Osteoblast (primary cell): ENCODE measurements around the gene GLI3. TPM values are rescaled to one million over a fixed set of nuclear protein-coding genes. Genes with fewer than 3 reads are reported as not detected.

Experiments used
- DNase-seq: peaks from one replicate; pipeline ENCODE4 v3.0.0; 2011; ENCODE audit warnings: low spot score, mixed read lengths; ENCODE audit not compliant: insufficient read length; ENCODE audit errors: missing footprints
- H2AFZ ChIP-seq: 2 replicates; pipeline ENCODE4 v1.6.0; 2011; ENCODE audit warnings: mild to moderate bottlenecking, low read length
- H3K27ac ChIP-seq: 2 replicates; pipeline ENCODE4 v1.5.1; 2011; ENCODE audit warnings: mild to moderate bottlenecking, low read depth, low read length, moderate library complexity
- H3K27me3 ChIP-seq: 2 replicates; pipeline ENCODE4 v1.6.0; 2012; ENCODE audit warnings: mild to moderate bottlenecking, control low read depth, inconsistent platforms, low read length, moderate library complexity; ENCODE audit not compliant: insufficient read depth
- H3K36me3 ChIP-seq: 2 replicates; pipeline ENCODE4 v1.5.1; 2011; ENCODE audit warnings: mild to moderate bottlenecking, low read length, control low read depth, moderate library complexity; ENCODE audit not compliant: insufficient read depth
- H3K4me1 ChIP-seq: 2 replicates; pipeline ENCODE4 v1.5.1; 2011; ENCODE audit warnings: mild to moderate bottlenecking, low read length, control low read depth, moderate library complexity; ENCODE audit not compliant: insufficient read depth
- H3K4me2 ChIP-seq: 2 replicates; pipeline ENCODE4 v1.6.0; 2011; ENCODE audit warnings: mild to moderate bottlenecking, low read length; ENCODE audit not compliant: insufficient read depth
- H3K4me3 ChIP-seq: fragments of 200-600 bp; sonication (generic); 3 replicates; pipeline ENCODE4 v1.5.1; 2012; ENCODE audit warnings: mild to moderate bottlenecking, low read length, inconsistent platforms; ENCODE audit not compliant: insufficient read depth
- H3K79me2 ChIP-seq: 2 replicates; pipeline ENCODE4 v1.6.0; 2012; ENCODE audit warnings: mild to moderate bottlenecking, low read length, control low read depth, inconsistent platforms; ENCODE audit not compliant: insufficient read depth
- H3K9me3 ChIP-seq: 2 replicates; pipeline ENCODE4 v1.5.1; 2011; ENCODE audit warnings: low read depth, low read length, control low read depth
- H4K20me1 ChIP-seq: 2 replicates; pipeline ENCODE4 v1.6.0; 2012; ENCODE audit warnings: mild to moderate bottlenecking, low read length, control low read depth; ENCODE audit not compliant: insufficient read depth
- total RNA-seq: library from RNA; depleted of rRNA; stranded (reverse); fragments of >200 nt; gene quantifications from 2 replicates; pipeline ENCODE4 v1.2.3, GENCODE V29; 2012
- TF ChIP-seq, protein P1 (sequence below): IDR thresholded peaks from 2 replicates; pipeline ENCODE4 v1.5.1; 2011; ENCODE audit warnings: mild to moderate bottlenecking, low read depth, low read length, moderate library complexity; ENCODE audit errors: extremely low read depth

The GLI3 gene
- total RNA-seq, 1 donor: 11.9 TPM

DNA sequence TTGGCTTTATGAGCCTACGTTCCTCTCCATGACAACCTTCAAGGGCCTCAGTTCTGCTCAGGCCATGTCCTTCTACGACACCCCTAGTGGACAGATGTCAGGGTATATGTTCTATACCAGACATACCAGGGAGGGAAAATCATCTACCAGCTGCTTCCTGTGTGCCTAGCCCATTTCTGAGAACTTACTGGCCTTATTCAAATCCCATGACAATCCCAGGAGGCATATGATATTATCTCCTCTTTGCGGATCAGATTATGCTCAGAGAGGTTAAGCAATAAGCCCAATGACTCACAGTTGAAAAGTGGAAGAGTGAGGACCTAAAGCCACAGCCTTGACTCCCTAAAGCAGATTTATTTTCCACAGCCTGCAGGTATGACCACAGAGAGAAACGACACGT is 139.3 kb downstream of the GLI3 start:
- Histone ChIP-seq H3K36me3 (no peaks in the 10 kb centered on the region), H3K4me2 (peak overlapping the region; percentile 23), H3K27me3 (no peaks in the 10 kb centered on the region), H3K4me1 (peaks cover 24% of the 10 kb centered on the region), H3K79me2 (no peaks in the 10 kb centered on the region), H3K27ac (no peak overlapping the region), H4K20me1 (peaks cover 5% of the 10 kb centered on the region), H3K4me3 (no peak overlapping the region), H3K9me3 (no peaks in the 10 kb centered on the region), H2AFZ (no peak overlapping the region)
- TF ChIP-seq, protein P1, sequence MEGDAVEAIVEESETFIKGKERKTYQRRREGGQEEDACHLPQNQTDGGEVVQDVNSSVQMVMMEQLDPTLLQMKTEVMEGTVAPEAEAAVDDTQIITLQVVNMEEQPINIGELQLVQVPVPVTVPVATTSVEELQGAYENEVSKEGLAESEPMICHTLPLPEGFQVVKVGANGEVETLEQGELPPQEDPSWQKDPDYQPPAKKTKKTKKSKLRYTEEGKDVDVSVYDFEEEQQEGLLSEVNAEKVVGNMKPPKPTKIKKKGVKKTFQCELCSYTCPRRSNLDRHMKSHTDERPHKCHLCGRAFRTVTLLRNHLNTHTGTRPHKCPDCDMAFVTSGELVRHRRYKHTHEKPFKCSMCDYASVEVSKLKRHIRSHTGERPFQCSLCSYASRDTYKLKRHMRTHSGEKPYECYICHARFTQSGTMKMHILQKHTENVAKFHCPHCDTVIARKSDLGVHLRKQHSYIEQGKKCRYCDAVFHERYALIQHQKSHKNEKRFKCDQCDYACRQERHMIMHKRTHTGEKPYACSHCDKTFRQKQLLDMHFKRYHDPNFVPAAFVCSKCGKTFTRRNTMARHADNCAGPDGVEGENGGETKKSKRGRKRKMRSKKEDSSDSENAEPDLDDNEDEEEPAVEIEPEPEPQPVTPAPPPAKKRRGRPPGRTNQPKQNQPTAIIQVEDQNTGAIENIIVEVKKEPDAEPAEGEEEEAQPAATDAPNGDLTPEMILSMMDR: peak; percentile 59
- DNase-seq: peak; percentile 92

DNA sequence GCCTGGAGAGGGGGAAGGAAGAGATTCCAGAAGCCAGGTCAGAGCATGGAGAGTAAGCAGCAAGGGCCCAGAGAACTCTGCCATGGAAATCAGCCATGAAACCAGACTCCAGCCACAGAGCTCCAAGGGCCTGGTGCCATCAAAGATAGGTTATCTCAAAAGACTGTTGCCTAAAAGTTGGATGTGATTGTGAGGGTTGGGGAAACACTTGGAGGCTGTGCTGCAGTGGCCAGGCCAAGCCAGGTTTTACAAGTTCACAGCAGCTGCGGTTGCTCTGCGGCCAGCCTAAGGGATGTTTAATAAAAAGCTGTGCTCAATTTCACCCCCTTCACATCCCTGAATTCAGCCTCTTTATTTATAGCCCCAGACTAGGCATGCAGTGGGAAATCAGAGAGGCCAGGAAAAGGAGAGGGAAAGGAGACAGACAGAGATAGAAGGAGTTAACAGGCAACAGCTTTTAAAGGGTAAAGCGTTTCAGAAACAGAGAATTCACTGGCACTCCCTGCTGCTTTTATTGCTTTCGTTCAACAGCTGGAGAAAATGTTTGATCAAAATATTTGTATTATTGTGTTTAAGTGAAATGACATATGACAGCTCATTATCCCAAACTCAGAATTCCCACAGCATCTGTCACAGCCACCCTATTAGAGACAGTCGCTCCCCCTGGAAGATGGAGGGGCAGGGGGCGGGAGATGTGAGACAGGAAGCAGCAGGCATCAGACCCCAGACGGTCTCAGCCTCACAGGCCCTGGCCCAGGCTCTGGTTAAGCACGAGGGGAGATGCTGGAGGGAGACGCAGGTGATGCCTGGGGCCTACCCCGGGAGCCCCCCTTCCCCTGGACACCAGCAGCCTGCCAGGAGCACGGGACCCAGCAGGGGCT is 140.1 kb downstream of the GLI3 start:
- Histone ChIP-seq H3K4me2 (peak overlapping the region; percentile 18), H3K4me1 (peaks cover 24% of the 10 kb centered on the region), H3K27me3 (no peaks in the 10 kb centered on the region), H3K4me3 (no peak overlapping the region), H2AFZ (no peak overlapping the region), H4K20me1 (peaks cover 5% of the 10 kb centered on the region), H3K79me2 (no peaks in the 10 kb centered on the region), H3K9me3 (no peaks in the 10 kb centered on the region), H3K36me3 (no peaks in the 10 kb centered on the region), H3K27ac (peak overlapping the region; percentile 21)
- DNase-seq: peak; percentile 76
- TF ChIP-seq, protein P1: no peak

DNA sequence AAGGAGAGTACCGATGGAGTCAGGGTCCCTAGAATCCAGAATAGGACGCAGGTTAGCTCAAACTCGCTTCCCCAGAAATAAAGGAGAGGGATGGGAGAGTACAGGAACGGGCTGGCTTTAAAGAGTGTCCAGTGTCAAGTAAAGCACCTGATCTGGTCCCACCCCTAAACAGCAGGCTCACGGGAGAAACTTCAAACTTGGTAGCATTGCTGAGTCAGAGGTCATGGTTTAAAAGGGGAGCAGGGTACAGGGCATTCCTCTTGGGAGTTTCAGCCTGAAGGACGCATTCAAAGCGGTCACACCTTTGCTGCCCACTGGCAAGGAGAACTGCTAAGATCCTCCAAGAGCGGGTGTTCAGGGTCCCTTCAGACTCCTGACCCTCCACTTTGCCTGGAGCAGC is 140.7 kb downstream of the GLI3 start:
- peak overlapping the region; percentile 21 for H3K27ac ChIP-seq
- no peaks in the 10 kb centered on the region for H3K9me3 ChIP-seq
- H3K4me3 ChIP-seq: no peak overlapping the region
- peaks cover 3% of the 10 kb centered on the region for H3K79me2 ChIP-seq
- no peaks in the 10 kb centered on the region for H3K36me3 ChIP-seq
- H4K20me1 ChIP-seq: peaks cover 5% of the 10 kb centered on the region
- H2AFZ ChIP-seq: no peak overlapping the region
- DNase-seq: no peak
- peaks cover 24% of the 10 kb centered on the region for H3K4me1 ChIP-seq
- TF ChIP-seq, protein P1: no peak
- H3K27me3 ChIP-seq: no peaks in the 10 kb centered on the region
- H3K4me2 ChIP-seq: peak overlapping the region; percentile 18

DNA sequence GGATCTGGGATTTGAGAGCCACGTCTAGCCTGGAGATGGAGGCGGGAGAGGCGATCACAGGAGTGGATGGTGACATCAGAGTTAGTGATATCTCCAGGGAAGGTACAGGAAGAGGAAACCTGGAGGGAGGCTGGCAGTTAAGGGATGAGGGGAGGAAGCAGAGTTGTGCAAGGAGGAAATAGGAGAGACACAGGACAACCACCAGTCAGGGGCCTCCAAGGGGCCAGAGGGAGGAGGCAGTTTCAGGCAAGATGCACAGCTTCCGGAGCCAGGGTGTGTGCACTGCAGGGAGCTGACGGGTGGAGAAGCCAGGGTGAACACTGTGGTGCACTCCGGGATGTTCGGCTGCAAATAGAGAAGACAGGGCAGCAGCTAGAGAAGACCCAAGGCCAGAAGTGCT is 141.2 kb downstream of the GLI3 start:
- no peak overlapping the region for H3K4me2 ChIP-seq
- DNase-seq: no peak
- no peak overlapping the region for H3K27ac ChIP-seq

More for the DNA sequence above, 141.2 kb downstream of the GLI3 start:
- no peaks in the 10 kb centered on the region for H3K36me3 ChIP-seq
- H3K79me2 ChIP-seq: peaks cover 6% of the 10 kb centered on the region
- peaks cover 24% of the 10 kb centered on the region for H3K4me1 ChIP-seq
- H3K27me3 ChIP-seq: no peaks in the 10 kb centered on the region
- no peak overlapping the region for H3K4me3 ChIP-seq
- TF ChIP-seq, protein P1: no peak
- H2AFZ ChIP-seq: no peak overlapping the region
- no peaks in the 10 kb centered on the region for H3K9me3 ChIP-seq
- H4K20me1 ChIP-seq: peaks cover 5% of the 10 kb centered on the region
